Mesothelial cell of epicardium (in vitro differentiated cells): ENCODE results near the gene ITGA11. TPM values are rescaled to one million over a fixed set of nuclear protein-coding genes. Genes with fewer than 3 reads are reported as not detected.

Source experiments
- DNase-seq, 2 experiments: peaks; one replicate each; pipeline ENCODE4 v3.0.0; 2021; ENCODE audit warnings: low spot score in 2 of 2; ENCODE audit not compliant: unreplicated experiment in 2 of 2
- H3K27ac Mint-ChIP-seq: 2 replicates; pipeline ENCODE4 v1.8.0; 2021; ENCODE audit warnings: mixed read lengths
- H3K27me3 Mint-ChIP-seq: 2 replicates; pipeline ENCODE4 v1.8.0; 2021; ENCODE audit warnings: low read depth, mixed read lengths
- H3K36me3 Mint-ChIP-seq: 2 replicates; pipeline ENCODE4 v1.8.0; 2021; ENCODE audit warnings: mixed read lengths
- H3K4me1 Mint-ChIP-seq: 2 replicates; pipeline ENCODE4 v1.8.0; 2021; ENCODE audit warnings: mixed read lengths
- H3K4me3 Mint-ChIP-seq: 2 replicates; pipeline ENCODE4 v1.8.0; 2021; ENCODE audit warnings: mild to moderate bottlenecking, moderate library complexity, mixed read lengths
- H3K9me3 Mint-ChIP-seq: 2 replicates; pipeline ENCODE4 v1.8.0; 2021; ENCODE audit warnings: mixed read lengths
- total RNA-seq: library from RNA; stranded (reverse); gene quantifications from 3 replicates; pipeline ENCODE4 v1.2.1, GENCODE V29; 2021
- TF ChIP-seq, protein P1 (sequence below): fragments of 200-600 bp; sonication (generic); IDR thresholded peaks from one replicate; pipeline ENCODE4 v1.5.0; 2021; ENCODE audit warnings: antibody characterized with exemption; ENCODE audit not compliant: unreplicated experiment

Gene ITGA11
- total RNA-seq, 1 donor from 2014 or later = 3.5 TPM

- DNase-seq = no peak
- Mint-ChIP-seq H3K4me3 (no peak overlapping the region), H3K36me3 (no peaks in the 10 kb centered on the region), H3K27ac (no peak overlapping the region), H3K27me3 (peaks cover 3% of the 10 kb centered on the region), H3K9me3 (no peaks in the 10 kb centered on the region), H3K4me1 (peaks cover 35% of the 10 kb centered on the region)
- TF ChIP-seq, protein P1, sequence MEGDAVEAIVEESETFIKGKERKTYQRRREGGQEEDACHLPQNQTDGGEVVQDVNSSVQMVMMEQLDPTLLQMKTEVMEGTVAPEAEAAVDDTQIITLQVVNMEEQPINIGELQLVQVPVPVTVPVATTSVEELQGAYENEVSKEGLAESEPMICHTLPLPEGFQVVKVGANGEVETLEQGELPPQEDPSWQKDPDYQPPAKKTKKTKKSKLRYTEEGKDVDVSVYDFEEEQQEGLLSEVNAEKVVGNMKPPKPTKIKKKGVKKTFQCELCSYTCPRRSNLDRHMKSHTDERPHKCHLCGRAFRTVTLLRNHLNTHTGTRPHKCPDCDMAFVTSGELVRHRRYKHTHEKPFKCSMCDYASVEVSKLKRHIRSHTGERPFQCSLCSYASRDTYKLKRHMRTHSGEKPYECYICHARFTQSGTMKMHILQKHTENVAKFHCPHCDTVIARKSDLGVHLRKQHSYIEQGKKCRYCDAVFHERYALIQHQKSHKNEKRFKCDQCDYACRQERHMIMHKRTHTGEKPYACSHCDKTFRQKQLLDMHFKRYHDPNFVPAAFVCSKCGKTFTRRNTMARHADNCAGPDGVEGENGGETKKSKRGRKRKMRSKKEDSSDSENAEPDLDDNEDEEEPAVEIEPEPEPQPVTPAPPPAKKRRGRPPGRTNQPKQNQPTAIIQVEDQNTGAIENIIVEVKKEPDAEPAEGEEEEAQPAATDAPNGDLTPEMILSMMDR = no peak
These were observed 98.0 kb downstream of the ITGA11 start for GRCh38 chr15:68333775-68334470.

DNA sequence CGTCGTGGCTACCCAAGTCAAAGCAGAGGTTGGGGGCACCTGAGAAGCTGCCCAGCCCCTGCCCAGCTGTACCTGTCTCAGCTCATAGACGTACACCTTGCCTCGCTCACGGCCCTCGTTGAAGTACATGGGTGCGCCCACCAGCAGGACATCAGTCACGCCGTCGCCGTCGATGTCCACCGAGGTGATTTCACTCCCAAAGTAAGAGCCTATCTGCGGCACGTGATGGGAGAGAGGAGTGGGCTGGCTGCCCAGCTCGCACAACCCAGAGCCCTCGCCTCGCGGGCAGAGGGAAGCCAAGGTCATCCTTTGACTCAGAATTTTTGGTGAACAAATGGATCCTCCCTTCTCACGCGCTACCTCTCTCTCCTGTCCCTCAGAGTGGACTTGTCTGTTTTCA lies 99.7 kb downstream of the ITGA11 start:
- Mint-ChIP-seq H3K4me1 (peaks cover 35% of the 10 kb centered on the region), H3K9me3 (no peaks in the 10 kb centered on the region), H3K4me3 (no peak overlapping the region), H3K36me3 (no peaks in the 10 kb centered on the region), H3K27ac (no peak overlapping the region), H3K27me3 (peaks cover 13% of the 10 kb centered on the region)
- TF ChIP-seq, protein P1 = no peak
- no peak for DNase-seq

- DNase-seq = no peak
- Mint-ChIP-seq H3K36me3 (no peaks in the 10 kb centered on the region), H3K9me3 (no peaks in the 10 kb centered on the region), H3K4me1 (peaks cover 35% of the 10 kb centered on the region), H3K4me3 (no peak overlapping the region), H3K27ac (no peak overlapping the region), H3K27me3 (peaks cover 22% of the 10 kb centered on the region)
- TF ChIP-seq, protein P1 = no peak
These were observed 101.1 kb downstream of the ITGA11 start for GRCh38 chr15:68330901-68331300.

DNA sequence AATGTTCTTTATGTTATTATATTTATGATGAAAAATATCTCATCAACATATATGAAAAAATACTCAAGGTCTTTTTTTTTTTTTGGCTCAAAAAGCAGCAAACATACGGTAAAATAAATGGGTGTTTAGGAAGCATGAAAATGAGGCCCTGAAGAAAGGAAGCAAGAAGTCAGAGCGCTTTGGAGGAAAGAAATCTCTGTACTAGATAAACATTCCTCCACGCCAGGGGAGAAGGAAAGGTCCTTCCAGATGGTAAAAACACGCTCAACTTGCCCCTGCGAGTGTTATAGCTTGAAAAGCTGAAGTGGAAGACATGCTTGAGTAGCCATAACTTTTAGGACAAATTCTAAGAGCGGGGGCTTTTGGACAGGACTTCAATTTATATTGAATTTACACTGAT lies 101.5 kb downstream of the ITGA11 start:
- H3K27ac Mint-ChIP-seq = no peak overlapping the region
- H3K36me3 Mint-ChIP-seq = no peaks in the 10 kb centered on the region
- no peak for DNase-seq
- H3K4me3 Mint-ChIP-seq = no peak overlapping the region
- TF ChIP-seq, protein P1 = no peak
- peaks cover 22% of the 10 kb centered on the region for H3K27me3 Mint-ChIP-seq
- H3K4me1 Mint-ChIP-seq = peaks cover 35% of the 10 kb centered on the region
- no peaks in the 10 kb centered on the region for H3K9me3 Mint-ChIP-seq

DNA sequence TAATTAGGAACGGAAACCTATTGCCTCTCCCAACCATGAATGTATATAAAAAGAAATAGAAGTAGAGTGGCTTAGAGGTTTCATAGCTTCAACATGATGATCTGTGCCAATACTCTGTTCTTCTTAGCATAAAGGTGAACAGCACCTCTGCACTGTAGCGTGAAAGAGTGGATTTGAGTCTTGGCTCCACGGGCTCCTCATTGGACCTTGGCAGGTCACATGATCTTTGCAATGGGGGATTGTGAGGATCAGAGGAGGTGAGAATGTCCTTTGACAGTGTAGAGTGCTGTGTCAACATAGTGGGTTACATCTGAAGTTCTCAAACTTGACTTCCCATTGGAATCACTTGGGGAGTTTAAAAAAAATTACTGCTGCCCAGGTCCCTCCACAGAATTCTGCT lies 103.0 kb downstream of the ITGA11 start:
- no peak overlapping the region for H3K4me3 Mint-ChIP-seq
- no peak overlapping the region for H3K27ac Mint-ChIP-seq
- no peaks in the 10 kb centered on the region for H3K36me3 Mint-ChIP-seq
- DNase-seq = no peak
- H3K4me1 Mint-ChIP-seq = peaks cover 25% of the 10 kb centered on the region
- H3K27me3 Mint-ChIP-seq = peaks cover 24% of the 10 kb centered on the region
- H3K9me3 Mint-ChIP-seq = no peaks in the 10 kb centered on the region
- TF ChIP-seq, protein P1 = no peak
